Measurements from ENCODE around the gene MCU.

- TF ChIP-seq POLR2A (IDR thresholded peaks at IDR 0.05) = no peak
- no peak for TF ChIP-seq CTCF (IDR thresholded peaks at IDR 0.05)
These were observed 198.1 kb downstream of the MCU start for GRCh38 chr10:72890086-72890485.
